Fibroblast of the aortic adventitia (primary cell): ENCODE measurements around the gene SLC25A11. TPM values are rescaled to one million over a fixed set of nuclear protein-coding genes. Genes with fewer than 3 reads are reported as not detected.

Experiments
- DNase-seq: peaks from one replicate; pipeline ENCODE4 v3.0.0-alpha.2; 2010; ENCODE audit warnings: low read depth
- H3K4me3 ChIP-seq: 2 replicates; pipeline ENCODE4 v1.5.1; 2011; ENCODE audit warnings: low read depth, mild to moderate bottlenecking, control low read depth, low read length, moderate library complexity
- CTCF ChIP-seq: IDR thresholded peaks from 2 replicates; pipeline ENCODE4 v1.5.1; 2011; ENCODE audit warnings: mild to moderate bottlenecking, low read length, control low read depth, inconsistent platforms; ENCODE audit not compliant: insufficient read depth
- total RNA-seq: library from RNA; depleted of rRNA; stranded (reverse); fragments of >200 nt; gene quantifications from 2 replicates; pipeline ENCODE4 v1.2.3, GENCODE V29; 2012; ENCODE audit warnings: low replicate concordance

SLC25A11 gene
- total RNA-seq, 1 donor: 49.9 TPM

GRCh38 chr17:4898927-4899326 lies 40.9 kb downstream of the SLC25A11 start:
- peak overlapping the region; percentile 63 for H3K4me3 ChIP-seq
- TF ChIP-seq CTCF: no peak
- no peak for DNase-seq

- no peak for TF ChIP-seq CTCF
- DNase-seq: no peak
- no peak overlapping the region for H3K4me3 ChIP-seq
Observed at GRCh38 chr17:4898351-4898750, 41.5 kb downstream of the SLC25A11 start.

- DNase-seq: no peak
- TF ChIP-seq CTCF: no peak
- no peak overlapping the region for H3K4me3 ChIP-seq
Observed at GRCh38 chr17:4897785-4898184, 42.1 kb downstream of the SLC25A11 start.

- no peak overlapping the region for H3K4me3 ChIP-seq
- DNase-seq: no peak
- no peak for TF ChIP-seq CTCF
Observed at GRCh38 chr17:4897198-4897687, 42.6 kb downstream of the SLC25A11 start.

- no peak for DNase-seq
- TF ChIP-seq CTCF: no peak
- no peak overlapping the region for H3K4me3 ChIP-seq
Observed at GRCh38 chr17:4896332-4897197, 43.3 kb downstream of the SLC25A11 start.

- no peak for TF ChIP-seq CTCF
- no peak for DNase-seq
- no peak overlapping the region for H3K4me3 ChIP-seq
Observed at GRCh38 chr17:4895657-4896331, 44.1 kb downstream of the SLC25A11 start.
